Peyer's patch (tissue), 4 donors: ENCODE results near the gene EPHB1.

Source experiments
- CTCF ChIP-seq, 6 experiments: fragments of 450-650 bp in 4 of 6; fragments of 200-600 bp in 2 of 6; sonication (generic) in 1 of 6; IDR thresholded peaks; one replicate each; pipeline ENCODE4 v1.5.1; 2017 to 2019; ENCODE audit warnings: antibody characterized with exemption in 6 of 6, mild to moderate bottlenecking in 3 of 6, moderate library complexity in 1 of 6
- POLR2A ChIP-seq, 2 donors: fragments of 450-650 bp; IDR thresholded peaks; one replicate each; pipeline ENCODE4 v1.5.1; 2017; ENCODE audit warnings: antibody characterized with exemption in 2 of 2, mild to moderate bottlenecking in 2 of 2, moderate library complexity in 2 of 2

GRCh38 chr3:135034891-135035440 is 239.9 kb downstream of the EPHB1 start:
- TF ChIP-seq CTCF (IDR thresholded peaks at IDR 0.05), result no peak
- TF ChIP-seq POLR2A (IDR thresholded peaks at IDR 0.05), result no peak
